Measurements from ENCODE around the gene PLSCR4.

Gene PLSCR4

GRCh38 chr3:146200461-146201220 lies 50.3 kb downstream of the PLSCR4 start:
- Histone ChIP-seq H3K27ac (ENCODE audit: extremely low read depth, low read depth, low read length) (no peak overlapping the region), H3K4me1 (ENCODE audit: control insufficient read depth, insufficient read depth, low read length) (no peaks in the 10 kb centered on the region), H3K9me3 (ENCODE audit: control insufficient read depth, insufficient read depth, low read depth, low read length) (no peaks in the 10 kb centered on the region), H3K36me3 (ENCODE audit: control insufficient read depth in 2 of 2, insufficient read depth in 1 of 2, low read length in 2 of 2) (no peaks in the 10 kb centered on the region), H3K4me3 (ENCODE audit: low read depth, low read length) (no peak overlapping the region)
- ChIA-PET POLR2A (no interaction called here), CTCF (no interaction called here)
- TF ChIP-seq ZNF660 (tag by site-specific recombination; IDR thresholded peaks at IDR 0.05) (no peak), ZNF169 (tag by site-specific recombination; IDR thresholded peaks at IDR 0.05) (no peak), SETDB1 (IDR thresholded peaks at IDR 0.05; ENCODE audit: insufficient read length, low read length) (no peak), ZBTB20 (tag by site-specific recombination; IDR thresholded peaks at IDR 0.05) (no peak), ZNF202 (tag by site-specific recombination; IDR thresholded peaks at IDR 0.05; ENCODE audit: borderline replicate concordance) (no peak)

- H3K9me3 ChIP-seq (ENCODE audit: control insufficient read depth, insufficient read depth, low read depth, low read length): no peaks in the 10 kb centered on the region
- H3K4me1 ChIP-seq (ENCODE audit: control insufficient read depth, insufficient read depth, low read length): no peaks in the 10 kb centered on the region
- TF ChIP-seq ZBTB8A (tag by site-specific recombination; IDR thresholded peaks at IDR 0.05): no peak
- TF ChIP-seq ZNF518A (tag by site-specific recombination; conservative IDR thresholded peaks at IDR 0.05; ENCODE audit: low read depth): no peak
- no peak for TF ChIP-seq ZNF544 (tag by site-specific recombination; IDR thresholded peaks at IDR 0.05)
- TF ChIP-seq ZNF473 (tag by site-specific recombination; IDR thresholded peaks at IDR 0.05): no peak
- TF ChIP-seq TRIM28 (IDR thresholded peaks at IDR 0.05; ENCODE audit: borderline replicate concordance, low read length): no peak
- no peak for TF ChIP-seq ZNF76 (tag by site-specific recombination; IDR thresholded peaks at IDR 0.05; ENCODE audit: borderline replicate concordance, low read depth)
- TF ChIP-seq ZNF560 (tag by site-specific recombination; IDR thresholded peaks at IDR 0.05; ENCODE audit: borderline replicate concordance): no peak
- no peak for TF ChIP-seq ZNF24 (tag by site-specific recombination; IDR thresholded peaks at IDR 0.05)
- no peak for TF ChIP-seq MEIS1 (CRISPR knock-in tag; IDR thresholded peaks at IDR 0.05; ENCODE audit: borderline replicate concordance)
- TF ChIP-seq ZNF830 (tag by site-specific recombination; IDR thresholded peaks at IDR 0.05; ENCODE audit: low read depth): no peak
- no peak for TF ChIP-seq ZNF148 (tag by site-specific recombination; IDR thresholded peaks at IDR 0.05; ENCODE audit: borderline replicate concordance)
- TF ChIP-seq ZNF530 (tag by site-specific recombination; IDR thresholded peaks at IDR 0.05; ENCODE audit: low read depth): no peak
- no peak for TF ChIP-seq ZNF223 (tag by site-specific recombination; IDR thresholded peaks at IDR 0.05)
- TF ChIP-seq WT1 (tag by site-specific recombination; IDR thresholded peaks at IDR 0.05): no peak
- H3K27ac ChIP-seq (ENCODE audit: extremely low read depth, low read depth, low read length): no peak overlapping the region
- H3K36me3 ChIP-seq (ENCODE audit: control insufficient read depth in 2 of 2, insufficient read depth in 1 of 2, low read length in 2 of 2): peaks cover 0 to 4% of the 10 kb centered on the region in 2 experiments; a peak in 1 of 3 replicates
- no peak overlapping the region for H3K4me3 ChIP-seq (ENCODE audit: low read depth, low read length)
- ChIA-PET POLR2A (no interaction called here), CTCF (no interaction called here)
Measured at GRCh38 chr3:146199762-146200161, 51.1 kb downstream of the PLSCR4 start.
